Loucy (cell line): Measurements from ENCODE around the gene IL18.
"Not testable (repeated sequence)": the region's sequence is repeated elsewhere in the genome, so short reads cannot be mapped to it uniquely, and the experiment has no call there.

Experiments used
- EZH2phosphoT487 ChIP-seq: fragments of 200-600 bp; IDR thresholded peaks from 2 replicates; pipeline ENCODE4 v1.6.1; 2018; ENCODE audit warnings: antibody characterized with exemption, mild to moderate bottlenecking, moderate library complexity, borderline replicate concordance
- TF ChIP-seq, protein P1 (sequence below): fragments of 200-600 bp; sonication (generic); conservative IDR thresholded peaks from 2 replicates; pipeline ENCODE4 v1.5.1; 2014; ENCODE audit warnings: mild to moderate bottlenecking, antibody characterized with exemption, low read length

DNA sequence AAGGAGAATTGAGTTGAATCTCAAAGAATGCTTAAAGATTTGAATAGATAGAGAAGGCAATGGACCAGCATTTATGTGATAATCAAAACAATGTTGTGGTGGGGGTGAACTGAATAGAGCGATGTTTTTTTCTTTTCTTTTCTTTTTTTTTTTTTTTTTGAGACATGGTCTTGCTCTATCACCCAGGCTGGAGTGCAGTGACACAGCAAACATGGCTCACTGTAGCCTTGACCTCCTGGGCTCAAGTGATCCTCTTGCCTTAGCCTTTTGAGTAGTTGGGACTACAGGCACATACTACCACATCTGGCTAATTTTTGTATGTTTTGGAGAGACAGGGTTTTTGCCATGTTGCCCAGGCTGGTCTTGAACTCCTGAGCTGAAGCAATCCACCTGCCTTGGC lies 1.7 kb downstream of the IL18 start:
- TF ChIP-seq, protein P1, sequence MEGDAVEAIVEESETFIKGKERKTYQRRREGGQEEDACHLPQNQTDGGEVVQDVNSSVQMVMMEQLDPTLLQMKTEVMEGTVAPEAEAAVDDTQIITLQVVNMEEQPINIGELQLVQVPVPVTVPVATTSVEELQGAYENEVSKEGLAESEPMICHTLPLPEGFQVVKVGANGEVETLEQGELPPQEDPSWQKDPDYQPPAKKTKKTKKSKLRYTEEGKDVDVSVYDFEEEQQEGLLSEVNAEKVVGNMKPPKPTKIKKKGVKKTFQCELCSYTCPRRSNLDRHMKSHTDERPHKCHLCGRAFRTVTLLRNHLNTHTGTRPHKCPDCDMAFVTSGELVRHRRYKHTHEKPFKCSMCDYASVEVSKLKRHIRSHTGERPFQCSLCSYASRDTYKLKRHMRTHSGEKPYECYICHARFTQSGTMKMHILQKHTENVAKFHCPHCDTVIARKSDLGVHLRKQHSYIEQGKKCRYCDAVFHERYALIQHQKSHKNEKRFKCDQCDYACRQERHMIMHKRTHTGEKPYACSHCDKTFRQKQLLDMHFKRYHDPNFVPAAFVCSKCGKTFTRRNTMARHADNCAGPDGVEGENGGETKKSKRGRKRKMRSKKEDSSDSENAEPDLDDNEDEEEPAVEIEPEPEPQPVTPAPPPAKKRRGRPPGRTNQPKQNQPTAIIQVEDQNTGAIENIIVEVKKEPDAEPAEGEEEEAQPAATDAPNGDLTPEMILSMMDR, result not testable (repeated sequence)
- not testable (repeated sequence) for TF ChIP-seq EZH2phosphoT487
